ENCODE data around the gene DPEP2.
"Not testable (repeated sequence)": the region's sequence is repeated elsewhere in the genome, so short reads cannot be mapped to it uniquely, and the experiment has no call there.

The DPEP2 gene

GRCh38 chr16:68028996-68029395 is 29.7 kb upstream of the DPEP2 start:
- FAIRE-seq (no peak), DNase-seq (ENCODE audit: insufficient read length, low spot score) (no peak)
- TF ChIP-seq POU2F2 (IDR thresholded peaks at IDR 0.05; ENCODE audit: low read depth, low read length) (no peak), POLR2A (IDR thresholded peaks at IDR 0.05; ENCODE audit: low read depth, low read length) (no peak), TAF1 (IDR thresholded peaks at IDR 0.05; ENCODE audit: low read depth, low read length) (no peak), SPI1 (IDR thresholded peaks at IDR 0.05; ENCODE audit: low read depth, low read length) (no peak), PAX5 (IDR thresholded peaks at IDR 0.05; ENCODE audit: insufficient read depth, low read length, severe bottlenecking) (no peak), POLR2AphosphoS5 (IDR thresholded peaks at IDR 0.05; ENCODE audit: low read depth, low read length) (no peak)

GRCh38 chr16:68022728-68023537 is 23.6 kb upstream of the DPEP2 start, which contains the start of the genes DDX28 and DUS2:
Gene DDX28, minus strand, starts transcription at chr16:68023232. Its CDS starts 30 bp downstream, at chr16:68023202.
Gene DUS2, plus strand, starts transcription at chr16:68023284. Its CDS starts 14,740 bp downstream, at chr16:68038024.
- DNase-seq (ENCODE audit: insufficient read length, low spot score) (peak; percentile 85), FAIRE-seq (peak; percentile 93)
- TF ChIP-seq POU2F2 (IDR thresholded peaks at IDR 0.05; ENCODE audit: low read depth, low read length) (0 out of 2 replicates have a peak, but pooled peaks have one; percentile 24), POLR2A (IDR thresholded peaks at IDR 0.05; ENCODE audit: low read depth, low read length) (peak; percentile 84), TAF1 (IDR thresholded peaks at IDR 0.05; ENCODE audit: low read depth, low read length) (peak; percentile 93), SPI1 (IDR thresholded peaks at IDR 0.05; ENCODE audit: low read depth, low read length) (no peak), PAX5 (IDR thresholded peaks at IDR 0.05; ENCODE audit: insufficient read depth, low read length, severe bottlenecking) (no peak), POLR2AphosphoS5 (IDR thresholded peaks at IDR 0.05; ENCODE audit: low read depth, low read length) (peak; percentile 86)

- DNase-seq (ENCODE audit: insufficient read length, low spot score) (no peak), FAIRE-seq (no peak)
- TF ChIP-seq POLR2AphosphoS5 (IDR thresholded peaks at IDR 0.05; ENCODE audit: low read depth, low read length) (no peak), POU2F2 (IDR thresholded peaks at IDR 0.05; ENCODE audit: low read depth, low read length) (no peak), SPI1 (IDR thresholded peaks at IDR 0.05; ENCODE audit: low read depth, low read length) (no peak), POLR2A (IDR thresholded peaks at IDR 0.05; ENCODE audit: low read depth, low read length) (no peak), TAF1 (IDR thresholded peaks at IDR 0.05; ENCODE audit: low read depth, low read length) (no peak), PAX5 (IDR thresholded peaks at IDR 0.05; ENCODE audit: insufficient read depth, low read length, severe bottlenecking) (no peak)
Measured at GRCh38 chr16:68022278-68022727, 23.0 kb upstream of the DPEP2 start.

- FAIRE-seq: no peak
- TF ChIP-seq POLR2A (IDR thresholded peaks at IDR 0.05; ENCODE audit: low read depth, low read length): no peak
- no peak for TF ChIP-seq POU2F2 (IDR thresholded peaks at IDR 0.05; ENCODE audit: low read depth, low read length)
- TF ChIP-seq POLR2AphosphoS5 (IDR thresholded peaks at IDR 0.05; ENCODE audit: low read depth, low read length): no peak
- no peak for TF ChIP-seq TAF1 (IDR thresholded peaks at IDR 0.05; ENCODE audit: low read depth, low read length)
- TF ChIP-seq SPI1 (IDR thresholded peaks at IDR 0.05; ENCODE audit: low read depth, low read length): no peak
- TF ChIP-seq PAX5 (IDR thresholded peaks at IDR 0.05; ENCODE audit: insufficient read depth, low read length, severe bottlenecking): no peak
- DNase-seq (ENCODE audit: insufficient read length, low spot score): no peak
Measured at GRCh38 chr16:68021490-68021889, 22.2 kb upstream of the DPEP2 start.

GRCh38 chr16:68019167-68019680 is 19.9 kb upstream of the DPEP2 start:
- FAIRE-seq (no peak), DNase-seq (ENCODE audit: insufficient read length, low spot score) (no peak)
- TF ChIP-seq TAF1 (IDR thresholded peaks at IDR 0.05; ENCODE audit: low read depth, low read length) (no peak), SPI1 (IDR thresholded peaks at IDR 0.05; ENCODE audit: low read depth, low read length) (no peak), POU2F2 (IDR thresholded peaks at IDR 0.05; ENCODE audit: low read depth, low read length) (no peak), POLR2AphosphoS5 (IDR thresholded peaks at IDR 0.05; ENCODE audit: low read depth, low read length) (no peak), POLR2A (IDR thresholded peaks at IDR 0.05; ENCODE audit: low read depth, low read length) (no peak), PAX5 (IDR thresholded peaks at IDR 0.05; ENCODE audit: insufficient read depth, low read length, severe bottlenecking) (no peak)

GRCh38 chr16:68015681-68016080 is 16.4 kb upstream of the DPEP2 start, which contains the start of gene DPEP2NB:
Gene DPEP2NB, minus strand, starts transcription at chr16:68015911. Its CDS starts 141 bp downstream, at chr16:68015770.
- no peak for TF ChIP-seq POU2F2 (IDR thresholded peaks at IDR 0.05; ENCODE audit: low read depth, low read length)
- TF ChIP-seq TAF1 (IDR thresholded peaks at IDR 0.05; ENCODE audit: low read depth, low read length): no peak
- no peak for TF ChIP-seq PAX5 (IDR thresholded peaks at IDR 0.05; ENCODE audit: insufficient read depth, low read length, severe bottlenecking)
- TF ChIP-seq POLR2A (IDR thresholded peaks at IDR 0.05; ENCODE audit: low read depth, low read length): no peak
- no peak for TF ChIP-seq POLR2AphosphoS5 (IDR thresholded peaks at IDR 0.05; ENCODE audit: low read depth, low read length)
- no peak for TF ChIP-seq SPI1 (IDR thresholded peaks at IDR 0.05; ENCODE audit: low read depth, low read length)
- no peak for FAIRE-seq
- DNase-seq (ENCODE audit: insufficient read length, low spot score): no peak

- TF ChIP-seq TAF1 (IDR thresholded peaks at IDR 0.05; ENCODE audit: low read depth, low read length) (no peak), SPI1 (IDR thresholded peaks at IDR 0.05; ENCODE audit: low read depth, low read length) (no peak), PAX5 (IDR thresholded peaks at IDR 0.05; ENCODE audit: insufficient read depth, low read length, severe bottlenecking) (no peak), POU2F2 (IDR thresholded peaks at IDR 0.05; ENCODE audit: low read depth, low read length) (no peak), POLR2AphosphoS5 (IDR thresholded peaks at IDR 0.05; ENCODE audit: low read depth, low read length) (no peak), POLR2A (IDR thresholded peaks at IDR 0.05; ENCODE audit: low read depth, low read length) (no peak)
- FAIRE-seq (no peak), DNase-seq (ENCODE audit: insufficient read length, low spot score) (no peak)
Measured at GRCh38 chr16:68013440-68013839, 14.2 kb upstream of the DPEP2 start.

GRCh38 chr16:68009872-68010271 is 10.6 kb upstream of the DPEP2 start:
- FAIRE-seq; DNase-seq (ENCODE audit: insufficient read length, low spot score): not testable (repeated sequence)

GRCh38 chr16:68009157-68009735 is 10.0 kb upstream of the DPEP2 start:
- TF ChIP-seq POLR2A (IDR thresholded peaks at IDR 0.05; ENCODE audit: low read depth, low read length): no peak
- no peak for TF ChIP-seq TAF1 (IDR thresholded peaks at IDR 0.05; ENCODE audit: low read depth, low read length)
- no peak for TF ChIP-seq POU2F2 (IDR thresholded peaks at IDR 0.05; ENCODE audit: low read depth, low read length)
- TF ChIP-seq POLR2AphosphoS5 (IDR thresholded peaks at IDR 0.05; ENCODE audit: low read depth, low read length): no peak
- no peak for TF ChIP-seq SPI1 (IDR thresholded peaks at IDR 0.05; ENCODE audit: low read depth, low read length)
- no peak for TF ChIP-seq PAX5 (IDR thresholded peaks at IDR 0.05; ENCODE audit: insufficient read depth, low read length, severe bottlenecking)
- FAIRE-seq (no peak), DNase-seq (ENCODE audit: insufficient read length, low spot score) (no peak)

All from GM12891 (cell line).